Stimulated activated CD4-positive, alpha-beta T cell treated with anti-CD3 and anti-CD28 coated beads, Interleukin-15, amount 100 ng/mL, for 24 hours (primary cell): ENCODE measurements around the gene SCG3.

Experiments
- DNase-seq: peaks from one replicate; pipeline ENCODE4 v3.0.0-alpha.2; 2020

SCG3 gene

GRCh38 chr15:51760805-51761204 lies 79.5 kb downstream of the SCG3 start:
- DNase-seq: no peak

DNA sequence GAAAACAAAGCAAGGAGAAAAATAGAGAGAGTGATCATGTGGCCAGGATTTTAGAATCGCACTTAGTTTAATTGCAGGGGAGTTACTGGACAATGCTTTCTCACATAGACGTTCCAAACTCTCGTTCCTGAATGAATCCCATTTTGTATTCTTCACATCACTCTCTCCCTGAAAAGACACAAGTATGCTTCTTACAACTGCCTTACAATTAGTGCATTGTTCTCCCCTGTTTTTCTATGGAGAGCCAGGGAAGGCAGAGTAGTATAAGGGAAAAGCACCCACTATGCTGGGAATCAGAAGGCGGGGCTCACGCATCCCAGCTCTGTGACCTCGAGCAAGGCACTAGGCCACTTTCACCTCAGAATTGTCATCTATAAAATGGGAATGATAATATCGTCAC lies 84.4 kb downstream of the SCG3 start:
- DNase-seq: no peak

GRCh38 chr15:51766341-51766740 lies 85.0 kb downstream of the SCG3 start:
- no peak for DNase-seq

- no peak for DNase-seq
Measured at GRCh38 chr15:51768018-51768417, 86.7 kb downstream of the SCG3 start.
